ENCODE results near the gene C6orf132. TPM values are rescaled to one million over a fixed set of nuclear protein-coding genes. Genes with fewer than 3 reads are reported as not detected.
A peak's percentile ranks its signal among the peaks of the same experiment; 100 is the strongest.

Gene C6orf132
- total RNA-seq, 1 donor from 2014 or later: 22.9 TPM

GRCh38 chr6:42152024-42152423 lies 9.6 kb upstream of the C6orf132 start:
- no peaks in the 10 kb centered on the region for H3K36me3 Mint-ChIP-seq
- no peak overlapping the region for H3K4me3 Mint-ChIP-seq
- no peaks in the 10 kb centered on the region for H3K9me3 Mint-ChIP-seq
- peaks cover 9% of the 10 kb centered on the region for H3K4me1 Mint-ChIP-seq (ENCODE audit: unreplicated experiment)
- H3K27me3 Mint-ChIP-seq: peaks cover 8% of the 10 kb centered on the region
- TF ChIP-seq, protein P1, sequence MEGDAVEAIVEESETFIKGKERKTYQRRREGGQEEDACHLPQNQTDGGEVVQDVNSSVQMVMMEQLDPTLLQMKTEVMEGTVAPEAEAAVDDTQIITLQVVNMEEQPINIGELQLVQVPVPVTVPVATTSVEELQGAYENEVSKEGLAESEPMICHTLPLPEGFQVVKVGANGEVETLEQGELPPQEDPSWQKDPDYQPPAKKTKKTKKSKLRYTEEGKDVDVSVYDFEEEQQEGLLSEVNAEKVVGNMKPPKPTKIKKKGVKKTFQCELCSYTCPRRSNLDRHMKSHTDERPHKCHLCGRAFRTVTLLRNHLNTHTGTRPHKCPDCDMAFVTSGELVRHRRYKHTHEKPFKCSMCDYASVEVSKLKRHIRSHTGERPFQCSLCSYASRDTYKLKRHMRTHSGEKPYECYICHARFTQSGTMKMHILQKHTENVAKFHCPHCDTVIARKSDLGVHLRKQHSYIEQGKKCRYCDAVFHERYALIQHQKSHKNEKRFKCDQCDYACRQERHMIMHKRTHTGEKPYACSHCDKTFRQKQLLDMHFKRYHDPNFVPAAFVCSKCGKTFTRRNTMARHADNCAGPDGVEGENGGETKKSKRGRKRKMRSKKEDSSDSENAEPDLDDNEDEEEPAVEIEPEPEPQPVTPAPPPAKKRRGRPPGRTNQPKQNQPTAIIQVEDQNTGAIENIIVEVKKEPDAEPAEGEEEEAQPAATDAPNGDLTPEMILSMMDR (conservative IDR thresholded peaks at IDR 0.05): no peak
- no peak overlapping the region for H3K27ac Mint-ChIP-seq
- DNase-seq (ENCODE audit: extremely low spot score, unreplicated experiment): no peak

GRCh38 chr6:42150254-42150653 lies 7.8 kb upstream of the C6orf132 start:
- peaks cover 9% of the 10 kb centered on the region for H3K4me1 Mint-ChIP-seq (ENCODE audit: unreplicated experiment)
- TF ChIP-seq, protein P1 (conservative IDR thresholded peaks at IDR 0.05): no peak
- no peak overlapping the region for H3K4me3 Mint-ChIP-seq
- H3K9me3 Mint-ChIP-seq: no peaks in the 10 kb centered on the region
- no peaks in the 10 kb centered on the region for H3K36me3 Mint-ChIP-seq
- H3K27ac Mint-ChIP-seq: no peak overlapping the region
- peaks cover 8% of the 10 kb centered on the region for H3K27me3 Mint-ChIP-seq
- no peak for DNase-seq (ENCODE audit: extremely low spot score, unreplicated experiment)

DNA sequence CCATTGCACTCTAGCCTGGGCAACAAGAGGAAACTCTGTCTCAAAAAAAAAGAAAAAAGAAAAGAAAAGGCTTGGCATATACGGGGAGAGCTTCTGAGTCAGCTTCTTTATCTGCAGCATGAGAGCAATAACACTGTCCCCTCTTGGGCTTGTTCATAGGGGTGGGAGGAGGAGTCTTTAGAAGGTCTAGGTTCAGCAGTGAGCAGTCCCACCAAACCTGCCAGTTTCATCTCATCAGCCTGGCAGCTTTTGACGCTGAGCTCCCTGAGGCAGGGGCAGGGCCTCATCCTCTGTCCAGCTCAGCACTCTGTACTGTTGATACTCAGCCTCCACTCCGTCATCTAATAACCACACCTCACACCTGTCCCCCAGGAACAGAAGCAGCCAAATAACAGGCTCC lies 5.6 kb upstream of the C6orf132 start:
- peak overlapping the region; percentile 84 for H3K27ac Mint-ChIP-seq
- DNase-seq (ENCODE audit: extremely low spot score, unreplicated experiment): no peak
- H3K4me1 Mint-ChIP-seq (ENCODE audit: unreplicated experiment): peaks cover 9% of the 10 kb centered on the region
- peak overlapping the region; percentile 58 for H3K4me3 Mint-ChIP-seq
- no peaks in the 10 kb centered on the region for H3K9me3 Mint-ChIP-seq
- TF ChIP-seq, protein P1 (conservative IDR thresholded peaks at IDR 0.05): no peak
- no peaks in the 10 kb centered on the region for H3K36me3 Mint-ChIP-seq
- H3K27me3 Mint-ChIP-seq: peaks cover 8% of the 10 kb centered on the region

- H3K27ac Mint-ChIP-seq: no peak overlapping the region
- no peaks in the 10 kb centered on the region for H3K9me3 Mint-ChIP-seq
- TF ChIP-seq, protein P1 (conservative IDR thresholded peaks at IDR 0.05): no peak
- no peak overlapping the region for H3K4me3 Mint-ChIP-seq
- peaks cover 12% of the 10 kb centered on the region for H3K27me3 Mint-ChIP-seq
- peaks cover 12% of the 10 kb centered on the region for H3K4me1 Mint-ChIP-seq (ENCODE audit: unreplicated experiment)
- no peaks in the 10 kb centered on the region for H3K36me3 Mint-ChIP-seq
- DNase-seq (ENCODE audit: extremely low spot score, unreplicated experiment): no peak
Measured at GRCh38 chr6:42147138-42147562, 4.7 kb upstream of the C6orf132 start.

DNA sequence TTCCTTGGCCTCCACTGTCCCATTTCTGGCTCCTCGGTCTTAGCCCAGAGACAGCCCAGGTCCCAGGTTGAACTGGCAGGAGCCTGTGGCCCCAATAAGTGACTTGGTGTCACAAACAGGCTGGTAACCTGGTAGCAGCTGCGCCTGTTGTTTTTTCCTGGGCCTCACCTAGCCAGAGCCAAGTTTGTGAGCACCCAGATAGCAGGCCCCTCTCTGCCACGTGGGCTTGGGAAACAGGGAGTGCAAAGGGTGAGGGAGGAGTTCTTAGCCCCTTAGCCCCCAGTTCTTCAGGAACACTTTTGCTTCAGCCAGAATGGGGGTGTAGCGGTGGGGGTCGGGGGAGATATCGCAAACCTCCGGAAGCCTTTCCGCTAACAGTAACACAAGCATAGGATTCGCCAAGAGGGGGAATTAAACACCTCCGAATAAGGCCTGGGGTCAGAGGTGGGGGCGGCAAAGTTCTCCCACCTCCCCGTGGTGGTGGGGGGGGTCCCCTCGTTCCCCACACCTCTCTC lies 760 bp downstream of the C6orf132 start:
- peak overlapping the region; percentile 81 for H3K27ac Mint-ChIP-seq
- H3K36me3 Mint-ChIP-seq: peaks cover 4% of the 10 kb centered on the region
- peak overlapping the region; percentile 91 for H3K4me3 Mint-ChIP-seq
- no peak for DNase-seq (ENCODE audit: extremely low spot score, unreplicated experiment)
- peaks cover 14% of the 10 kb centered on the region for H3K27me3 Mint-ChIP-seq
- H3K4me1 Mint-ChIP-seq (ENCODE audit: unreplicated experiment): peaks cover 39% of the 10 kb centered on the region
- TF ChIP-seq, protein P1 (conservative IDR thresholded peaks at IDR 0.05): no peak
- H3K9me3 Mint-ChIP-seq: no peaks in the 10 kb centered on the region

Measured in type B pancreatic cell (in vitro differentiated cells).